ENCODE results near the gene IRS2.

GRCh38 chr13:109734002-109734785 lies 52.2 kb downstream of the IRS2 start:
- TF ChIP-seq CTCF (conservative IDR thresholded peaks at IDR 0.05; ENCODE audit: low read length) (no peak), EZH2phosphoT487 (IDR thresholded peaks at IDR 0.05; ENCODE audit: borderline replicate concordance, low read depth, low read length) (no peak)

Data from OCI-LY7 (cell line).